GM12892 (cell line): ENCODE data around the gene PARD6G.

Source experiments
- POLR2A ChIP-seq: IDR thresholded peaks from 2 replicates; pipeline ENCODE4 v1.6.1; 2011; ENCODE audit warnings: low read depth, low read length, control low read depth
- POLR2AphosphoS5 ChIP-seq: IDR thresholded peaks from 2 replicates; pipeline ENCODE4 v1.6.1; 2011; ENCODE audit warnings: low read depth, low read length, control low read depth

DNA sequence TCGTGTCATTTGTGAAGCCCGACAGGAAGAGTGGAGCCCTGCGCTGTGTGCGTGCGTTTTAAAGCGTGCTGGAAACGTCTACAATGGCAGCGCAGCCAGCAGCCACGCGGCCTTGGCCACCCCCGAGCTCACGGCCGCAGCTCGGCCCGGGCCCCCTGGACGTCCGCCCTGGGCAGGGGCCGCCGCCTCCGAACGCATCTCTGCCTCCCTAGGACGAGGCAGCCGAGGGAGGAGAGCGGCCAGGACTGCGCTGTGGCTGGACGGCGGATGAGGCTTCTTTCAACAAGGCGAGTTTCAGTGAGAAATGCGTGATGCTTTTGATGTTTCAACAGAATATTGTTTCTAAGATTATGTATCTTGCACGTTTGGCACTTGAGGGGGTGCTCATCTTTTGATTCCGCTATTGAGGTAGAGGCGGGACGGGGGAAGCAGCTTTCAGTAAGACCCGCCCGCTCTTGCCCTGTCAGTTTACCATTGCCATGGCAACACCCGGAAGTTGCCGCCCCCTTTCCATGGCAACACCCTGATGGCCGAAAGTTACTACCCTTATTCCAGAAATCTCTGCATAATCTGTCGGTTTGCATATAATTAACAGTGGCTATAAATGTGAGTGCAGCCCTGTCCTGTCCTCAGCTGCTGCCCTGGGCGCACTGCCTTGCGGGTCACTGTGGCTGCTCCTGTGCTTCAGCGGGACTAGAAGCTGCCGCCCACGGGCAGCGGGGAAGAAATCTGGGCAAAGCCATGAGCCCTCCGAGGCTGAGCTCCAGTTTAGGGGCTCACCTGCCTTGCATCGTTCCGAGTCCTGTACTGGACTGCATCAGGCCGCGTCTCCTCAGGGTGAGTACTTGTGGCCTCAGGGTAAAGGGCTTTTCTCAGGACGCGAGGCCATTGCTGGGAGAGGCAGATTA, 99.6 kb downstream of the PARD6G start:
- TF ChIP-seq POLR2A (no peak), POLR2AphosphoS5 (no peak)
